ENCODE results near the gene USP53.

The USP53 gene

DNA sequence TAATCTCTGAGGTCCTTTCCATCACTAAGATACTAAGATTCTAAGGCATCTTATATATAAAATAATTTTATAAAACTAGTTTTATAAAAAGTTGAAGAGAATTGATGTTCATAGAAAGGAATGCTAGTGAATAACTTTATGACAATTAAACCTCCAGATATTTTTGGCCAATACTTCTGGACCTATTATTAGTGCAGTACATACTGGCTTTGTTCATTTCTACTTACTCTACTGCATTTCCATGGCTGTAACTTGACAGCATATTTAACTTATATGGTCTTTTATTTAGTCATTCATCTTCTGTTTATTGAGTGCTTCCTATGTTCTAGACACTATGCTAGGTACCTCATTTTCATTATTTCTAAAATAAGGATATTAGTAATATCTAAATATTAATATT, 6.8 kb upstream of the USP53 start:
- H3K4me1 ChIP-seq (ENCODE audit: control insufficient read depth in 1 of 2, insufficient read depth in 1 of 2, low read depth in 1 of 2, low read length in 1 of 2) = no peaks in the 10 kb centered on the region
- no peaks in the 10 kb centered on the region for H3K9me3 ChIP-seq
- TF ChIP-seq, protein P1, sequence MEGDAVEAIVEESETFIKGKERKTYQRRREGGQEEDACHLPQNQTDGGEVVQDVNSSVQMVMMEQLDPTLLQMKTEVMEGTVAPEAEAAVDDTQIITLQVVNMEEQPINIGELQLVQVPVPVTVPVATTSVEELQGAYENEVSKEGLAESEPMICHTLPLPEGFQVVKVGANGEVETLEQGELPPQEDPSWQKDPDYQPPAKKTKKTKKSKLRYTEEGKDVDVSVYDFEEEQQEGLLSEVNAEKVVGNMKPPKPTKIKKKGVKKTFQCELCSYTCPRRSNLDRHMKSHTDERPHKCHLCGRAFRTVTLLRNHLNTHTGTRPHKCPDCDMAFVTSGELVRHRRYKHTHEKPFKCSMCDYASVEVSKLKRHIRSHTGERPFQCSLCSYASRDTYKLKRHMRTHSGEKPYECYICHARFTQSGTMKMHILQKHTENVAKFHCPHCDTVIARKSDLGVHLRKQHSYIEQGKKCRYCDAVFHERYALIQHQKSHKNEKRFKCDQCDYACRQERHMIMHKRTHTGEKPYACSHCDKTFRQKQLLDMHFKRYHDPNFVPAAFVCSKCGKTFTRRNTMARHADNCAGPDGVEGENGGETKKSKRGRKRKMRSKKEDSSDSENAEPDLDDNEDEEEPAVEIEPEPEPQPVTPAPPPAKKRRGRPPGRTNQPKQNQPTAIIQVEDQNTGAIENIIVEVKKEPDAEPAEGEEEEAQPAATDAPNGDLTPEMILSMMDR (IDR thresholded peaks at IDR 0.05) = no peak

DNA sequence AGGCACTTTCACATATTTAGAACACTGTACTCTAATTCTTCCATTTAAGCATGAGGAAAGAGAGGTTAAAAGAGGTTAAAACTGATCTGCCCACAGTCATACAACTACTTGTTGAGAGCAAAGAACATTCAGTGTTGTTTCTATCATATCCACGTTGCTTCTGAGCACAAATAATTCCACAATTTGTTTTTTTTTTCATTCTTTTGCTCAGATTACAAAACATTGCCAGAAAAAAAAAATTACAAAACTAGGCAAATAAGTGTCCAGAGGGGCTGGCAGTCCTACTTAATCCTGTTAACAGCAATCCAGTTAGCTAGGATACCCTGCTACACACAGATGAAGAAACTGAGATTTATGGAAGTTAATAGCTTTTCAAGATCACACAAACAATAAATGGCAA, 6.3 kb upstream of the USP53 start:
- H3K36me3 ChIP-seq = no peaks in the 10 kb centered on the region
- TF ChIP-seq, protein P1 (IDR thresholded peaks at IDR 0.05) = no peak
- no peaks in the 10 kb centered on the region for H3K4me1 ChIP-seq (ENCODE audit: control insufficient read depth in 1 of 2, insufficient read depth in 1 of 2, low read depth in 1 of 2, low read length in 1 of 2)
- H3K27me3 ChIP-seq = peaks cover 22% of the 10 kb centered on the region
- H3K9me3 ChIP-seq = no peaks in the 10 kb centered on the region
- no peak overlapping the region for H3K4me3 ChIP-seq (ENCODE audit: low read depth in 1 of 2, low read length in 1 of 2)
- H3K27ac ChIP-seq = no peak overlapping the region

More for the DNA sequence above, 6.8 kb upstream of the USP53 start:
- H3K27me3 ChIP-seq = peaks cover 17% of the 10 kb centered on the region
- H3K4me3 ChIP-seq (ENCODE audit: low read depth in 1 of 2, low read length in 1 of 2) = no peak overlapping the region
- H3K27ac ChIP-seq = no peak overlapping the region
- no peaks in the 10 kb centered on the region for H3K36me3 ChIP-seq

DNA sequence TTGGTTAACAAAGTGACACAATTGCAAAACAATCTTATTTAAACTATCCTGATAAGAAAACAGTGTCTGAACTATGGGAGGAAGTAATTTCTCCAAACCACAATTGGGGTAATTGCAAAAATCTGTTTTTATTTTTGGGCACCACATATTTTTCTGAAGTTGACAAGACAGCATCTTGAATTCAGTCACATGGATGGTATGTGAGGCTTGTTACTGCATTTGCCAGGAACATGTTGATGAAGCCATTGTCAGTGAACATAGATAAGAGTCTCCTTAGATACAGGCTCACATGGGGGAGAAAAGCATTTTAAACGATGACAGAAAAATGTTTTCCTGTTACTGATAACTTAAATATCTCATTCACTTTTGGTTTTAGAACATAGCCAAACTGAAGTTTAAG, 5.5 kb upstream of the USP53 start:
- TF ChIP-seq, protein P1 (IDR thresholded peaks at IDR 0.05) = no peak
- no peaks in the 10 kb centered on the region for H3K36me3 ChIP-seq
- H3K27me3 ChIP-seq = peaks cover 31% of the 10 kb centered on the region
- no peak overlapping the region for H3K27ac ChIP-seq
- H3K4me3 ChIP-seq (ENCODE audit: low read depth in 1 of 2, low read length in 1 of 2) = no peak overlapping the region
- H3K9me3 ChIP-seq = no peaks in the 10 kb centered on the region
- peaks cover 5% of the 10 kb centered on the region in 2 experiments for H3K4me1 ChIP-seq (ENCODE audit: control insufficient read depth in 1 of 2, insufficient read depth in 1 of 2, low read depth in 1 of 2, low read length in 1 of 2)

DNA sequence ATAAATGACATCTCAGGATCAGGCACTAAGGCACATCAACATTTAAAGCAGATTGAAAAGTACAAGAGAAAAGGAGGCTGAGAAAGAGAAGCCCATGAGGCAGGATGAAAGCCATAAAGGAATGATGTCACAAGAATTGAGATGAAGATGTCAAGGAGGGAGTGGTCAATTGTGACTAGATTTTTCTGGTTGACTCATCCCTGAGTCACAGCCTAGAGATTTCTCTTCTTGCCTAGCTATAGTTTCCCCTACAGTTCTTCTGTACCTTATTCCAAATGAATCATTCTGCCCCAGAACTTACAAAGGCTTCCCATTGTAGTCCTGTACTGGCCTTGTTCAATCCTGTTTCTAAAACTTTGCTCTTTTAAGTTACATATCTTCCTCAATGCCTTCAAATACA, 3.4 kb upstream of the USP53 start:
- no peak overlapping the region for H3K4me3 ChIP-seq (ENCODE audit: low read depth in 1 of 2, low read length in 1 of 2)
- no peaks in the 10 kb centered on the region for H3K9me3 ChIP-seq
- peaks cover 36% of the 10 kb centered on the region for H3K27me3 ChIP-seq
- no peak overlapping the region for H3K27ac ChIP-seq
- no peaks in the 10 kb centered on the region for H3K36me3 ChIP-seq
- peaks cover 15 to 18% of the 10 kb centered on the region in 2 experiments for H3K4me1 ChIP-seq (ENCODE audit: control insufficient read depth in 1 of 2, insufficient read depth in 1 of 2, low read depth in 1 of 2, low read length in 1 of 2)
- TF ChIP-seq, protein P1 (IDR thresholded peaks at IDR 0.05) = no peak

DNA sequence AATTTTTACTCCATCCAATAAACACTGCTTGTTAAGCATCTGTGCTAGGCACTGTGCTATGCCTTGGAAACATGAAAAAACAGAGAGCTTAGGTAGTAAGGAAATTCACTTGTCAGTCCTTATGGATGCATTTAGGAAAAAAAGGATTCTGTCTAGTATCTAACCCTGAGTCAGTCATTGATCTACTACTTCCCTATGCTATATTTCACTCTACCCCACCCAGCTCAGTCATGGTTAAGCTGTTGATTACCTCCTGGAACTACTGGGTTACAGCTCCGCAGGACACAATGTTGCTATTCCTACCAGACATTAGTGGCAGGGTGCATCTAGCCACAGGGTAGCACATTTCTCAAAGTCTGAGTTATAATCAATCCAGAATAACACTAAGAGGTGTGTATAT, 2.9 kb upstream of the USP53 start:
- no peaks in the 10 kb centered on the region for H3K9me3 ChIP-seq
- TF ChIP-seq, protein P1 (IDR thresholded peaks at IDR 0.05) = no peak
- no peak overlapping the region for H3K4me3 ChIP-seq (ENCODE audit: low read depth in 1 of 2, low read length in 1 of 2)
- peaks cover 15 to 18% of the 10 kb centered on the region in 2 experiments for H3K4me1 ChIP-seq (ENCODE audit: control insufficient read depth in 1 of 2, insufficient read depth in 1 of 2, low read depth in 1 of 2, low read length in 1 of 2)
- peaks cover 37% of the 10 kb centered on the region for H3K27me3 ChIP-seq
- no peak overlapping the region for H3K27ac ChIP-seq
- no peaks in the 10 kb centered on the region for H3K36me3 ChIP-seq

DNA sequence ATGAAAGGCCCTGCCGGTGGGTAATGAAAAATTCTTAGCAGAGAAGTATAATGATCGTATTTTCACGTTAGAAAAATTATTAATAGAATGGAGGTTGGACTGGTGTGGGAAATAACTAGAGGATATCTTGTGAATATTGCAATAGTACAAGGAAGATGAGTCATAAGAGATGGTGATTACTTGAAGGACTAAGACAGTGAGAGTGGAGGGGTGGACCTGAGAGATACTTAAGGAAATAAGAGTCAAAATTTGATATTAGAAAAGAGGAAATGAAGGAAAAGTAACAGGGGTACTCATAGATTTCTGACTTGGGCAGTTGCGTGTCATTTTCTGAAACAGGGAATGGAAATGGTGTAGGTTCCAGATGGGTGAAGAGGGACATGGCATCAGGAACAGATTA, 1.7 kb upstream of the USP53 start:
- Histone ChIP-seq H3K4me1 (ENCODE audit: control insufficient read depth in 1 of 2, insufficient read depth in 1 of 2, low read depth in 1 of 2, low read length in 1 of 2) (peaks cover 15 to 18% of the 10 kb centered on the region in 2 experiments), H3K4me3 (ENCODE audit: low read depth in 1 of 2, low read length in 1 of 2) (no peak overlapping the region), H3K36me3 (no peaks in the 10 kb centered on the region), H3K9me3 (no peaks in the 10 kb centered on the region), H3K27ac (no peak overlapping the region), H3K27me3 (peaks cover 37% of the 10 kb centered on the region)
- TF ChIP-seq, protein P1 (IDR thresholded peaks at IDR 0.05) = no peak

All from neutrophil (primary cell).